ENCODE data around the gene PAK5. TPM values are rescaled to one million over a fixed set of nuclear protein-coding genes. Genes with fewer than 3 reads are reported as not detected.

The PAK5 gene
- total RNA-seq, 1 experiment from 2014 or later: not detected

DNA sequence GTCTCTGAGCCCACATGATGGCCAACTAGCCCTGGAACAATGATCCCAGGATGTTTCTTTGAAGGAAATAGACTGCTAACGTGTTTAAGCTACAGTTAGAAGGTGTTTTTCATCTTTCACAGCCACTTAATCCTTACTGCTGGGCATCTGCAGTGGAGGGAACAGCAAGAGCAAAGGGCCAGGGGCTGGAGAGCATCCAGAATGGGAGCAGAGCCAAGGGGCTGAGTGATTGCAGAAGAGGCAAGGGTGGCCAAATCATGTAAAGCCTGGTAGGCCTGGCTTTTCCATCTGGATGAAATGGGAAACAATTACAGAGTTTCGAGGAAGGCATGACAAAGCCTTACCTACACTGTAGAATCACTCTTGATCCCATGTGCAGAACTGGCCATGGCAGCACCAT, 343.2 kb downstream of the PAK5 start:
- Histone ChIP-seq H3K9me2 (ENCODE audit: insufficient read depth) (no peaks in the 10 kb centered on the region), H3K9me3 (ENCODE audit: control insufficient read depth in 1 of 2, insufficient read depth in 1 of 2, low read depth in 1 of 2, low read length in 2 of 2) (no peaks in the 10 kb centered on the region), H3K4me1 (ENCODE audit: control insufficient read depth in 1 of 2, insufficient read depth in 2 of 2, low read length in 2 of 2) (no peaks in the 10 kb centered on the region), H3K4me3 (replicated peaks in 1 of 2; ENCODE audit: low read depth in 1 of 2, low read length in 2 of 2) (no peak overlapping the region), H3K4me2 (ENCODE audit: low read length) (no peak overlapping the region), H3K27me3 (ENCODE audit: insufficient read depth, low read length) (peaks cover 28% of the 10 kb centered on the region), H2AFZ (ENCODE audit: low read depth, low read length, poor library complexity, severe bottlenecking) (no peak overlapping the region), H3K79me2 (ENCODE audit: insufficient read depth, low read length) (no peaks in the 10 kb centered on the region), H3K36me3 (ENCODE audit: control insufficient read depth in 1 of 2, insufficient read depth in 2 of 2, low read length in 2 of 2) (no peaks in the 10 kb centered on the region), H3K27ac (ENCODE audit: low read depth, low read length) (no peak overlapping the region), H4K20me1 (ENCODE audit: insufficient read depth) (no peaks in the 10 kb centered on the region), H3K9ac (ENCODE audit: low read length) (no peak overlapping the region)
- ATAC-seq (no peak), DNase-seq (ENCODE audit: low read depth, low spot score) (no peak)
- ChIA-PET CTCF (no interaction called here), RAD21 (ENCODE audit: low non-redundant PET in 1 of 2, low total read pairs in 2 of 2, uncharacterized antibody in 2 of 2, unreplicated experiment in 2 of 2) (no interaction called here), POLR2A (no interaction called here)
- BruUV-seq (replicated peaks): no TSS peak
- TF ChIP-seq EZH2phosphoT487 (IDR thresholded peaks at IDR 0.05; ENCODE audit: borderline replicate concordance) (no peak), CBX3 (IDR thresholded peaks at IDR 0.05; ENCODE audit: low read depth) (no peak), POLR2A (IDR thresholded peaks at IDR 0.05; ENCODE audit: borderline replicate concordance, extremely low read depth, insufficient read depth, insufficient read length) (no peak), SP1 (IDR thresholded peaks at IDR 0.05; ENCODE audit: low read depth) (no peak), EZH2 (IDR thresholded peaks at IDR 0.05) (no peak), EGR1 (IDR thresholded peaks at IDR 0.05; ENCODE audit: low read depth) (no peak), POLR2AphosphoS5 (IDR thresholded peaks at IDR 0.05; ENCODE audit: low read depth, low read length) (no peak), YY1 (IDR thresholded peaks at IDR 0.05; ENCODE audit: extremely low read depth, insufficient replicate concordance, low read depth, low read length) (no peak), ATF3 (IDR thresholded peaks at IDR 0.05) (no peak), TCF7L2 (IDR thresholded peaks at IDR 0.05; ENCODE audit: borderline replicate concordance, extremely low read depth, insufficient read depth, insufficient read length) (no peak), ZNF274 (IDR thresholded peaks at IDR 0.05; ENCODE audit: low read depth, low read length) (no peak), RAD21 (IDR thresholded peaks at IDR 0.05; ENCODE audit: low read depth) (no peak)
- TF ChIP-seq, protein P1, sequence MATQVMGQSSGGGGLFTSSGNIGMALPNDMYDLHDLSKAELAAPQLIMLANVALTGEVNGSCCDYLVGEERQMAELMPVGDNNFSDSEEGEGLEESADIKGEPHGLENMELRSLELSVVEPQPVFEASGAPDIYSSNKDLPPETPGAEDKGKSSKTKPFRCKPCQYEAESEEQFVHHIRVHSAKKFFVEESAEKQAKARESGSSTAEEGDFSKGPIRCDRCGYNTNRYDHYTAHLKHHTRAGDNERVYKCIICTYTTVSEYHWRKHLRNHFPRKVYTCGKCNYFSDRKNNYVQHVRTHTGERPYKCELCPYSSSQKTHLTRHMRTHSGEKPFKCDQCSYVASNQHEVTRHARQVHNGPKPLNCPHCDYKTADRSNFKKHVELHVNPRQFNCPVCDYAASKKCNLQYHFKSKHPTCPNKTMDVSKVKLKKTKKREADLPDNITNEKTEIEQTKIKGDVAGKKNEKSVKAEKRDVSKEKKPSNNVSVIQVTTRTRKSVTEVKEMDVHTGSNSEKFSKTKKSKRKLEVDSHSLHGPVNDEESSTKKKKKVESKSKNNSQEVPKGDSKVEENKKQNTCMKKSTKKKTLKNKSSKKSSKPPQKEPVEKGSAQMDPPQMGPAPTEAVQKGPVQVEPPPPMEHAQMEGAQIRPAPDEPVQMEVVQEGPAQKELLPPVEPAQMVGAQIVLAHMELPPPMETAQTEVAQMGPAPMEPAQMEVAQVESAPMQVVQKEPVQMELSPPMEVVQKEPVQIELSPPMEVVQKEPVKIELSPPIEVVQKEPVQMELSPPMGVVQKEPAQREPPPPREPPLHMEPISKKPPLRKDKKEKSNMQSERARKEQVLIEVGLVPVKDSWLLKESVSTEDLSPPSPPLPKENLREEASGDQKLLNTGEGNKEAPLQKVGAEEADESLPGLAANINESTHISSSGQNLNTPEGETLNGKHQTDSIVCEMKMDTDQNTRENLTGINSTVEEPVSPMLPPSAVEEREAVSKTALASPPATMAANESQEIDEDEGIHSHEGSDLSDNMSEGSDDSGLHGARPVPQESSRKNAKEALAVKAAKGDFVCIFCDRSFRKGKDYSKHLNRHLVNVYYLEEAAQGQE (IDR thresholded peaks at IDR 0.05; ENCODE audit: low read depth): no peak
- intact Hi-C loops (cut with micrococcal nuclease): no loop called here
